ENCODE results near the gene ADAM19.
"Not testable (repeated sequence)": the region's sequence is repeated elsewhere in the genome, so short reads cannot be mapped to it uniquely, and the experiment has no call there.

The ADAM19 gene

DNA sequence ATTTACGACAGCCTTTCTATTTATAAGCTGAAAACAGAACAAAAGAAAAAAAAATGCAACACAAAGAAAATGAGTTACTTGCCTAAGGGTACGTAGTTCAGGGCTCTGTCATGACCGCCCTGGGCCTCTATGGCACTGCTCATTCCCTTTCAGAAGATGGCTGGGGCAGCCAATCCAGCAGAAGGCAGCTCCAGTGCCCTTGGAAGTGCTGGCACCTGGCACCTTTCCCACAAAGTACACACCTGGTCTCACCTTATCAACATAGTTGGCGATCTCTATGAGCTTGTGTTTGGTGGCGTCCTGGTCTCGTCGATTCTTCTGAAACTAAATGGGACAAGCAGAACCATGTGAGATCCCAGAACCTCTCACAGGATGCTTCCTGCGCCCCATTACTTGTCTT is 62.4 kb downstream of the ADAM19 start:
- no peak for DNase-seq

DNA sequence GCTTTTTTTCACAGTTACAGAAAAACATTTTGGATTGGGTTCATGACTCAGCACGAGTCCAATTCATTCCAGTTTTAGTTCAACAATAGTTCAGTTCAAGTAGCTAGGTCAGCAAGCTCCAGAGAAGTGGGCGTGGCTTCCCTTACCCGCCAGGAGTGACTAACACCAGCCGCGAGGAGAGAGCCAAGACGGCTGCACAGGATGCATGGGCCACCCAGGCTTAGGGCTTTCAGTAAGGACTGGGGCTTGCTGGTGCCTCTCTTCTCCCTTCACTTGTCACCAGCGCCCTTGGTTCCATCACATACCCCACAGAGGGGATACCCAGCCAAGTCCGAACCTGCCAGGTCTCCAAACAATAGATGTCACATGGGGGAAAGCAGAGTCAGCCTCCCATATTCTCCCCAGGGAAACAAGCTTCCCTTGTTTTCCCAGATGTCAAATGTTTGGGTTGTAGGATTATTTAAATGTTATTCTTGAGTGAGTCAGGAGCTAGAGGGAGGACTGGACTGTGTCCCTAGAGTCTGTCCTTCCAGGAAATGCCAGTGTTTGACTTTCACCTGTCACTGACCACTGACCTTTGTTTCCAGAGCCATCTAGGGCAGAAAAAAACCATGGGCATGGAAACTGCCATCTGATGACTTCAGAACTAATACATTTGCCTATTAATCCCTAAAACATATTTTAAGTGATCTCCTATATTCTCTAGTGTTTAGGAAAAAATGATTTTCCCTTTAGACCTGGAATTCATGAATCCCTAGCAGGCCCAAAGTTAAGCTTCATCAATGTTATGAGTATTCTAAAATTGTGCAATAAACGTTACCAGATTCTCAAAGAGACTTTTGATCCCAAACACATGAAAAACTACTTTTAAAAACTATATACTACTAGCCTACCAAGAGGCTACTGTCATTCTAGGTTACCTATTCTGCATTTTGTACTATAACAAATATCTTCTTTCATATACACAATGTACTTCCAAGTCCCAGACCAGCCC is 63.6 kb downstream of the ADAM19 start:
- DNase-seq = no peak

DNA sequence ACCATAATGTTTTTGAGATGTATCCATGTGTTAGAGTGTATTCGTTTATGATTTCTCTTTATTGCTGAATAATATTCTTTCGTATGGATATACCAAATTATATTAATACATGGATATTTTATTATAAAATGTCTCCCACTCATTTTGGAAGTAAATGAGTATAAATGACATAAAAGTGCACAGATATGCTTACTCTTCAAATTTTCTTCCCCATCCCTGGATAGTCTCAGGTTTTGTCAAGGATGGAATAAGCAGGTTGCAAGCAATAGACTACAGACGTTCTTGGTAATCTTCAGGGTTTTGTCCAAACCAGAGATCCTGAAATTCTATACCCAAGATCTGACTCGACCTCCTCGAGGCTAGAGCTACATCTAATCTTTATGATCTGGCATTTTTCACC is 64.9 kb downstream of the ADAM19 start:
- no peak for DNase-seq

DNA sequence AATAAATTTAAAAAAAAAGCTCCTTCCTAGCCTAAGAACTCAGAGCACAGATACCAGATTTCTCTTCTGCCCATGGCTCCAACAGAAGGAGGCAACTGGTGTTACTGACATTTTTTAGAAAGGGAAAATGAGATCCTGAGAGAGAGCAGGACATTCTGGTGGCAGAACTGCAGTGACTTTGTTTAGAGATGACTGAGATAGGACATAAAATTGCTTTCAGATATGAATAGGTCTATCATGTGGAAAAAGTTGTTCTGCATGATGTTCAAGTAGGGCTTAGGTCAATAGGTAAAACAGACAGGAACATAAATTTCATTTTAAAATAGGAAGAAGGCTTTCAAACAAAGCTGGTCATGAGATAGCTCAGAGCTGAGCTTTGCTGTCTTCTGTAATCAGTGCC is 66.0 kb downstream of the ADAM19 start:
- no peak for DNase-seq

DNA sequence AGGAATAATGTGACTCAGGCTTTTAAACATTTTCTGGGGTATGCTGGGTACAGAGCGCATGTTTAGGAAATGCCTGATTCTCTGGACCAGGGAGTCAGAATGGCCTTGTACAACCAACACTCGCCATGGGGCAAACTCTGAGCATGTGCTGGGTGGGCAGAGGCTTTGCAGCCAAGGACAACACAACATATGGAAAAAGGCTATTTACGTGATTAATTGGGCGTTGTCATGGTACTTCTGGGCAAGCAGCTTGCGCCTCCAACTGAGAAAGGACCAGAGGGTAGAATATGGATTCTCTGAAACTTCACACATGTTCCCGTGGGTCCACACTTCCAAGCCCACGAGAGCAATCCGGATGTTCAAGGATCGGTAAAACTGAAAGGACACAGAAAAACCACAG is 66.5 kb downstream of the ADAM19 start:
- no peak for DNase-seq

DNA sequence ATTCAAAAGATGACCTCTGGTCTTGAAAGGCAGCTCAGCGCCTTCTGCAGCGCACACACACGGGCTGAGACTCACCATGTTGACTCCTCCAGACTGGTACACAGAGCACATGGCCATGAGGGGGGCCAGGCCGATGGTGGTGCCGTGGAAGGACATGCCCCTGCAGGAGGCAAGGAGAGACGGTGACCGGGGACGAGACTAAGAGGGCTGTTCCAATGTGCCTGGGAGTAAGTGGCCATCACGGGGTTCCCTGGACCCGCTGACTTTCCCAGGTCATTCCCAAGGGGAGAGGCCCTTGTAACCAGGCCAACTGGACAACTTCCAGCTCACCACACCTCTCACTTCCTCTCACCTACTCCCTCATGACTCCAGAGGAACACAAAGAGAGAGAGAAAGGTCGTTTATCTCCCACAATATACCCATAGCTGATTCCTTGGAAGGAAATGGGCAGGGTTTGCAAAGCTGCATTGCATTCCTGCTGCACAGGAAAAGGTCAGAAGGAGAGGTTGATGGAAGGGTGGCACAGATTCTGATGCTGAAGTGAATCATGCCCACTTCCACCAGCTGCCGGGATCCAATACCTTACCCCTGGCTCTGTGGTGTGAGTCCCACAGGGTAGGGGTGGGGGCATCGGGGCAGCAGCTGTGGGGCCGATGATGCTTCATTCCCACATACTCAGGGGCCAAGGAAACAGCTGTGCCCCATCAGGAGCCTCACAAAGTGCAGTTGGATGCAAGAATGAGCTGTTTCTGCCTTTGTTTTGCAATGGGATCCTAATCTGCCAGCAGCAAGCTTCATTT is 68.4 kb downstream of the ADAM19 start:
- DNase-seq = no peak

DNA sequence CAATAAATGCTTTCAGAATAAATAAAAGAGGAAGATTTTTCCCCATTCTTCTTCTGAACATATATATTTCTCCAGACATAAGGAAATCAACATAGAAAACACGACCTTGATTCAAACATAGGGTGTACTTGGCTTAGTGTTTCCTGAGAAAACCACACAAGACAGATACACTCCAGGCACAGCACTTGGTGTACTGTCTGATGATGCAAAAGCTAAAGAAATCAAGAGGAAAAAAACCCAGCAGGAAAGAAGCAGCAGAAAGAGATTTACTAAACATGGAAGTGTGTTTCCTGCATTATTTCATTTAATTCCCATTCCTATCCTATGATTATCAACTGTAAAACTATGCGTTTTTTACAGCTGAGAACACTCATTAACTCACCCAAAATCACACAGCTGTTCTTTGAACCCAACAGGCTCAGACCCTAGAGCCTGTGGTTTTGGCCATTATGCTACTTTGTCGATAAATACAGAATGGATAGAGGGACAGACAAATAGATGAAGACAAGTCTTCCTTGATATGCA is 69.4 kb downstream of the ADAM19 start:
- no peak for DNase-seq

DNA sequence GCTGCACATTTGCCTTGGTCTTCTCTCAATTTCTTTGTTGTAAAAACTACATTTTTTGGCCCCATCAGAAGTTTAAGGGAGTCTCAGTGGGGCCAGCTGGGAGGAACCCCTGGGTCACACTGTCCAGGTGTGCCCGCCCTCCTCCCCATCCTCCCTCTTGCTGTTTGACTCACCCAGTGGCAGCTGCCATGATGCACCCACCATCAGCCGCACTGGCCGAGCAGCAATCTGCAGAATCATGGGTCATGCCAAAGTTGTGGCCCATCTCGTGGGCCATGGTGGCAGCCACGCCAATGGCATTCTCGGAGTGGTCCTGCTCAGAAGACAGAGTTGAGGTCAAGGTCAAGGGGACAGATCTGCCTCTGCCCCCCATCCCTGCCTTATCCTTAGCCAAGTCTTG is 70.1 kb downstream of the ADAM19 start:
- DNase-seq = no peak

DNA sequence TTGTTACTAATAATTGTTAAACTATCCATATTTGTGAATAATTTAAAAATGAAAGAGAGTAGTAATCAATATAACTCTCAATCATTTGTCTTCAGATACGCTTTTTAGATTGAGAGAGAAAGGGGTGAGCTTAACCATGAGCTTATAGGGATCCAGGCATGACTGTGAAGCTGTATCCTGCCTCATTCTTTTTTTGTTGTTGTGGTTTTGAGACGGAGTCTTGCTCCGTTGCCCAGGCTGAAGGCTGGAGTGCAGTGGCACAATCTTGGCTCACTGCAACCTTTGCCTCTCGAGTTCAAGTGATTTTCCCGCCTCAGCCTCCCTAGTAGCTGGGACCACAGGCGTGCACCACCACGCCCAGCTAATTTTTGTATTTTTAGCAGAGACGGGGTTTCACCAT is 71.5 kb downstream of the ADAM19 start:
- DNase-seq = no peak

DNA sequence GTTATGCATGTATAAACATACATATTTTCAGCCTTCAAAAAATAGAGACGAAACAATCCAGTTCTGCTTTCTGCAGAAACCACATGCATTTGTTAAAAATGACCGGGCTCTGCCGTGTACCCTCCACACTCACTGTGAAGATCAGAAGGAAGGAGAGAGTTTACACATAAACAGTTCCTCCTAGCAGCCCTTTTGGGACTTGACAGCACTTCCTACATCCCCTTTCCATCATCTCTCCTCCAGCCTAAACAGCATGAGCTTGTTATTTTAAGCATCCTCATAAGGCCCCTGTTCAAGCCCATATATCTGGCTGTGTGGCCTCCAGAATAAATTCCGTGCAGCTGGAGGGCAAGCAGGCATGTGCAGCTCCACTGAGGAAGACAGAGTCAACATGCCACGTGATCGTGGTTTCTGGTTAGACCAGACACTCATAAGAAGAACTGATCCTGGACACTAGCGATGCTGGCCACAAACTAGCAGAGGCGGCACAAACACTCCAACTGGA is 73.4 kb downstream of the ADAM19 start:
- no peak for DNase-seq

DNA sequence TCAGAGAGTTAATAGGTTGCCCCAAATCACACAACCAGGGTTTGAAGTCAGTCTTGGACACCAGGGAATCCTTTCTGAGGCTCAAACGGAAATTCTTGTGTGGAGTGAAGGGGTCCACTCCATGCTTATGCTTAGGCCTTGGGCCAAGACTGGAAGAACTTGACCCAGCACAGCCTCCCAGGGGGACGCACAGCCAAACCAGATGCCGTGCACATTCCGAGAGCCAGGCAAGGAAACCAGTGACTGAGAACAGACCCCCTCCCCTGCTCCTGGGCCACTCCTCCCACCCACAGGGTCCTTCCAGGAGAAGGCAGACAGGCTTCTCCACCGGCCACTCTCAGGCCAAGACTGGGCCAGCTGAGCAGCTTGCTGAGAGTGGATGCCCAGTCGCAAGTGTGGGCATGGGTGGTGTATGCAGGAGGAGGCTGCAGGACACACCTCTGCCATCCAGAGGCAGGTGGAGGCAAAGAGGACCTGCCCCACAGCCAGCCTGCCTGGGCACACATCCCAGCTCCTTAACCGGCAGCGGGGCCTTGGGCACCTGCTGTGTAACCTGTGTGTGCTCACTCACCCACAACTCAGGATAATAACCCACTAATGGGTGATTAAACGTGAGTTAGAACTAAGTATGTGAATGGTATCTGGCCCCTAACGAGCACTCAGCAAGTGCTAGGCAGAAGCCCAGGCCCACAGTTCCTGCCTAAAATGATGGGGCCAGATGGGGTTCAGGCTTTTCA is 77.5 kb downstream of the ADAM19 start:
- DNase-seq = no peak

DNA sequence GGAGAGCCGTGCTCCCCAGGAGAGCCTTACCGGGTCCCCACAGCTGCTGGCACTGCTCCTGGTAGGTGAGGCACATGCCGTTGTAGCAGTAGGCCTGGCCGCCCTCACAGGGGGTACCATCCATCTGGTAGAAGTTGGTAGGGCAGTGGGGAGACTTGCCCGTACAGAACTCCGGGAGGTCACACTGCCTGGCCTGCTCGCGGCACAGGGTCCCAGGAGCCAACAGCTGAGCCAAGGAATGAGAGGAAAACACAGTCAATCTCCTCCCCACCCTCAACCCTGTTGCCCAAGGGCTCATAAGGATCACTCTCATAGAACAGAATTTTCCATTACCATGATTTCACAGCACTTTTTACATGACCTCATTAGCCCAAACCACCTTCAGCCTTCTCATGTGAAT is 78.7 kb downstream of the ADAM19 start:
- DNase-seq = no peak

DNA sequence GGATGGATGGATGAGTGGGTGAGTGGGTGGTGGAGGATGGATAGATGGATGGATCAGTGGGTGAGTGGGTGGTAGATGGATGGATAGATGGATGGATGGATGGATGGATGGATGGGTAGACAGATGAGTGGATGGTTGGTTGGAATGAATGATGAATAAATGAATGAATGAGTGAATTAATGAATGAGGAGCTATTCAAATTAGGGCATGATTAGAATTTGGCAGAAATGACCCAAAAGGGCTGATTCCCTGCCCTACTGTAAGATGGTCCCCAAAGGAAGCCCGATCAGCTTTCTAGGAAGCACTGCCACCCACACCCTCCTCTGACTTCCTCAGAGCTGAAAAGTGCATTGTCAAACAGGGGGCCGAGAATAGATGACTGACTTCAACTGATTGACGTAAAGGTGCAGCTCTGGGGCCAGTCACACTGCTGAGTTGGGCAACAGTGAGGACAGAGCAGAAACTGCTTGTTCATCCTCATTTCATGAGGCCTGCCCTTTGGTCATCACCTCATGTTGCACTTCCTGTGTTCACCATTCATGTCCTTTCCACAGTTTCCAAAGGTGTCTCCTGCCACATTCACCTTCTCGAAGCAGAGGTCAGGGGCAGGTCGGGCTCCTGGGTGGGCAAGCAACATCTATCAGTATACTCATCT is 81.3 kb downstream of the ADAM19 start:
- DNase-seq = peak in 1 of 2 experiments; percentile 2

DNA sequence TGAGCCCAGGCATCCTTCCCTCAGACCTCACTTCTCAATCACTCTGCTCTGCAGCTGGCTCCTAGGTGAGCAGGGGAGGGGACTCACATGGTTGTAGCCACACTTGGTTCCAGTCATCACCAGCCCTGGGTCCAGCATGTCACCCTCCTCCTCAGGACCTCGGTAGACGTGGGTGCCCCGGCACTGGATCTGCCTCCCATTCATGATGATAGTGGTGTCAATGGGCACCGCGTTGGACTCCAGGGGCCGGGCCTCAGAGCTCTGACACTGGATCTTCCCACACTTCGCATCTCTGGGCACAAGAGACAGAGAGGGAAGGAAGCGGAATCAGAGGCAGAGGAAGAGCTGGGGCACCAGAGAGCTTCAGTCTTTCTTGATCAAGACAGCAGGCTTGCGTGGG is 82.7 kb downstream of the ADAM19 start:
- no peak for DNase-seq

DNA sequence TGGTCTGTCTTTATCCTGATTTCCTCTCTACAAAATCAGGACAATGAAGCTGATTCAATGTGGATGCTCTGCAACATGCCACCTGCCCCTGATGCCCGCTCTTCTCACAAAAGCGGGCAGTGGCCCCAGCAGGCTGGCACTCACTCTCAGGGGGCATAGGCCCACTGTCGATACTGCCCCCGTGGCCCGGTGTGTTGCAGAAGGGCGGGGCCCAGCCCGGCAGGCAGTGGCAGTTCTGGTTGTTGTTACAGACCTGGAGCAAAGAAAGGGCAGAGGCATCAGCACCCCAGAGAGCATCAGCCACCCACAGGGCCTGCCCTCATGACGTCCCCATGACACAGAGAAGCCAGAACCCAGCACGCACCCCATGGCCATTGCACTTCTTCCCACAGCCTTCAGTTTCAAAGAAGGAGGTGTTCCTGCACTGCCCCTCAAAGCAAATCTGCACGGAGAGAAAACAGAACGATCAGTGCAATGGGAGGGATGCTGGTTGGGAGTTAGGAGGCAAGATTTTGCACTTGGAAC is 84.0 kb downstream of the ADAM19 start:
- no peak for DNase-seq

DNA sequence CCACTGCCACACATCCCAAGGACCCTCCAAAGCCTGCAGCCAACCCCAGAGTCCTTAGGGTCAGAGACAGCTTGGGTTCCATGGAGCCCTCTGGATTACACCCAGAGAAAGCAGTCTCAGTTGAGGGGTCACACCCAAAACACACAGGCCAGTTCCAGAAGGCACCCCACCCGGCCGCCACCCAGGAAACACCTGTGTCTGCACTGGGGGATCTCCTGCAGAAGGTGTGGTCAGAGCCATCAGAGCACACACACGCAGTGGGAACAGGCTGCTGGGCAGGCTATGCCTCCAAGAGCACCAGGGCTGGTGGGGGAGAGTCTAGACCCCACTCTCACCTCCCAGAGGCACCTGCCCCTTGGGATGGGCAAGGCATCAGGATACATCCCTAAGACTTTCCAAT is 88.2 kb downstream of the ADAM19 start:
- no peak for DNase-seq

DNA sequence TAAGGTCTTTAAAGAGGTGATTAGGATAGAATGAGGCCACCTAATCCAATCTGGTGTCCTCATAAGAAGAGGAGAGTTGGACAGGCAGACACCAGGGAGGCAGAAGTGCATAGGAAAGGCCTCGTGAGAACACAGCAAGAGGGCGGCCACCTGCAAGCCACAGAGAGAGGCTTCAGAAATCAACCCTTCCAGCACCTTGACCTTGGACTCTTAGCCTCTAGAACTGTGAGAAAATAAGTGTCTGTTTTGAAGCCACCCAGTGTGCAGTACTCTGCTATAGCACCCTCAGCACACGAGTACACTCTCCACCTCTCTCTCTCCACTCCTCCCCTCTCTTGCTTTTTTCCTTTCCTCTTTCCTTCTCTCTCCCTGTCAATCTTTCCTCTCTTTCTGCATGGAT is 88.7 kb downstream of the ADAM19 start:
- no peak for DNase-seq

DNA sequence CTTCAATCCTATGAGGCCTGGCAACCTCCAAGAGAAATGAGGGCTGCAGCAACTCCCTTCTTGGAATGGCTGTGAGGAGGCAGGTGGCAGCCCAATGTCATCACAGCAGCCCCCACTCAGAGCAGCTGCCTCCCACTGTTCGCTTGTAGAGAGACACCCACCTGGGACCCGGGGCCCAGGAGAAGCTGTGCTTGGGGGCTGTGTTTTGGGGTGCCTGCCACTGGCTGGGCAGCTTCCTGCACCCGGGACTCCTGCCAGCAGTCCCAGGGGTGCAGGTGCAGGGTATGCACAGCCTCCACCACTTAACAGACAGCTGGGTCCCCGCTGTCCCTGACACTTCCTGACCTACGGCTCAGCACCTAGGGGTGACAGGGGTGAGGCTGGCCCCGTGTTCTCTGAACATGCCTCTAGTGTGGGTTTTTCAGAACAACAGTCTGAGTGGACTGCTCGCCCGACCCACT is 89.3 kb downstream of the ADAM19 start:
- no peak for DNase-seq

DNA sequence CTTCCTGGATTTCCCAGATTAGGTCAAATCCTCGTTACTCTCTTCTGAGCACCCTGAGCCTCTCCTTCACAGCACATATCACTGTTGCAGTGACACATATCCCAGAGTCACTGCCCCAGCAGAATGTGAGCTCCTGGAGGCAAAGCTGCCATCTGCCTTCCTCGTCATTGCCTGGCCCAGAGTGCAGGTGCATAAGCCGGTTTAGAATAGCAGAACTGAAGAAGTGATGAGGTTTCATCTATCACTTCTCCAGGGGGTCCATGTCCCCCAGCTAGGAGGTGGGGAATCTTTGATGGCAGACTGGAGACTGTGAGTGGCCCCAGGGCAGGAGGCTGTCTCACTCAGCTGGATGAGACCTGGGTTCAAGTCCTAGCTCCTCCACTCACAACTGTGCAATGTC is 89.8 kb downstream of the ADAM19 start:
- no peak for DNase-seq

DNA sequence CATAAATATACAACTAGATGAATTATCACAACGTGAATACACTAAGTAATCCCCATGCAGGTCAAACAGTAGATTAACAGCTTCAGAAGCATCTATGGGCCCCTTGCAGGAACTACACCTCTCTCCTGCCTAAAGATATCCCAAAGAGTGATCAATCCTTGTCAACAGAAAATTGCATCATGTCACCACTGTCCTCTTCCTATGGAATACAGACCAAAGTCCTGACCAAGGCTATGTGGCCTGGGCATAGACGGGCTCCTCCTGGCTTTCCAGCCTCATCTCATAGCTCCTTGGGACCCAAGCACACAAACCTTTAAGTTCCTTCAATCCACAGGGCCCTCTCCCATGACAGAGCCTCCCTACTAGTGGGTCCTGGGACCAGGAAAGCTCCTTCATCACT is 90.2 kb downstream of the ADAM19 start:
- DNase-seq = no peak

DNA sequence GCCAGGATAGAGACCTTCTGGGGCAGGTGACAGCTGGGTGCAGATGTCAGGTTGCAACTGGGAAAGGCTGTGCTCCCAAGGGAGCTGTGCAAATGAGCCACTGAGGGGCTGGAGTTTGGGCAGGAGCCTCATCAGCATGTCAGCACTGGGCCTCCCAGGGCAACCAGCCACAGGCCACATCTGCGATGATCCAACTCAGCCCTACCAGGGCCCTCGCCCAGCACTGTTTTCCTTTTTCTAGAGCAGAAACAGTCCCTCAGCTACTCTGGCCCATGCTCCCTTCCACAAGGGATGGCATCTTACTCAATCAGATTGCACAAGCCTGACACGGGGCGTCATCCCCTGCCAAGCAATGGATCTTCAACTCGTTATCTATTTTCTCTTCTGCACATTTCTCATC is 90.8 kb downstream of the ADAM19 start:
- peak in 1 of 2 experiments; percentile 45 for DNase-seq

DNA sequence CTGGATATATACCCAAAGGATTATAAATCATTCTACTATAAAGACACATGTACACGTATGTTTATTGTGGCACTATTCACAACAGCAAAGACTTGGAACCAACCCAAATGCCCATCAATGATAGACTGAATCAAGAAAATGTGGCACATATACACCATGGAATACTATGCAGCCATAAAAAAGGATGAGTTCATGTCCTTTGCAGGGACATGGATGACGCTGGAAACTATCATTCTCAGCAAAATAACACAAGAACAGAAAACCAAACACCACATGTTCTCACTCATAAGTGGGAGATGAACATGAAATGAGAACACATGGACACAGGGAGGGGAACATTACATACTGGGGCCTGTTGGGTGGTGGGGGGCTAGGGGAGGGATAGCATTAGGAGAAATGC is 92.9 kb downstream of the ADAM19 start:
- DNase-seq = not testable (repeated sequence)

All from AML-193 (cell line).